Measurements from ENCODE around the gene MMP13. TPM values are rescaled to one million over a fixed set of nuclear protein-coding genes. Genes with fewer than 3 reads are reported as not detected.

The MMP13 gene
- total RNA-seq, 1 donor from 2014 or later, result 0.98 TPM

DNA sequence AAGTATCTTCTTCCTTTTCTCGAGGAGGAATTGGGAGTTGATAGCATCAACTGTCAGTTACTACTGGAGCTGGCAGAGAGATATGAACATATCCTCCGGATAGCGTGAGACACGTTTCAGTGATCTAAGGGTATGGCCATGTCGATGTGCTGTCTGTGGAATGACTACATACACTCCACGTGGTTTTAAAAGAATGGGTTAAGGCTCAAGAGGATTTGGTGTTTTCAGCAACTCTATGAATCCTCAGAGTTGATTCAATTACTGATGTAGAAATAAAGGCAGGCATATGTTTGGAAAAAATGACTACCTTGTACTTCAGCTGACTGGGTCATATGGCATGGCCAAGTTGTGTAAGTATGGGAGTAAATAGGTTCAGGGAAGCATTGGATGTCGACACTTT lies 22.9 kb downstream of the MMP13 start:
- DNase-seq (ENCODE audit: extremely low spot score in 2 of 2), result no peak
- Histone ChIP-seq H3K4me3 (no peak overlapping the region), H3K27ac (no peak overlapping the region), H3K27me3 (no peaks in the 10 kb centered on the region), H3K4me1 (no peaks in the 10 kb centered on the region), H3K36me3 (no peaks in the 10 kb centered on the region), H3K9me3 (no peaks in the 10 kb centered on the region)
- no peak for TF ChIP-seq POLR2AphosphoS5 (IDR thresholded peaks at IDR 0.05; ENCODE audit: insufficient read depth in 1 of 2, low read depth in 1 of 2)
- no peak for TF ChIP-seq POLR2A (IDR thresholded peaks at IDR 0.05)
- TF ChIP-seq, protein P1, sequence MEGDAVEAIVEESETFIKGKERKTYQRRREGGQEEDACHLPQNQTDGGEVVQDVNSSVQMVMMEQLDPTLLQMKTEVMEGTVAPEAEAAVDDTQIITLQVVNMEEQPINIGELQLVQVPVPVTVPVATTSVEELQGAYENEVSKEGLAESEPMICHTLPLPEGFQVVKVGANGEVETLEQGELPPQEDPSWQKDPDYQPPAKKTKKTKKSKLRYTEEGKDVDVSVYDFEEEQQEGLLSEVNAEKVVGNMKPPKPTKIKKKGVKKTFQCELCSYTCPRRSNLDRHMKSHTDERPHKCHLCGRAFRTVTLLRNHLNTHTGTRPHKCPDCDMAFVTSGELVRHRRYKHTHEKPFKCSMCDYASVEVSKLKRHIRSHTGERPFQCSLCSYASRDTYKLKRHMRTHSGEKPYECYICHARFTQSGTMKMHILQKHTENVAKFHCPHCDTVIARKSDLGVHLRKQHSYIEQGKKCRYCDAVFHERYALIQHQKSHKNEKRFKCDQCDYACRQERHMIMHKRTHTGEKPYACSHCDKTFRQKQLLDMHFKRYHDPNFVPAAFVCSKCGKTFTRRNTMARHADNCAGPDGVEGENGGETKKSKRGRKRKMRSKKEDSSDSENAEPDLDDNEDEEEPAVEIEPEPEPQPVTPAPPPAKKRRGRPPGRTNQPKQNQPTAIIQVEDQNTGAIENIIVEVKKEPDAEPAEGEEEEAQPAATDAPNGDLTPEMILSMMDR (IDR thresholded peaks at IDR 0.05), result no peak
- intact Hi-C loops (cut with DNase I), result no loop called here

DNA sequence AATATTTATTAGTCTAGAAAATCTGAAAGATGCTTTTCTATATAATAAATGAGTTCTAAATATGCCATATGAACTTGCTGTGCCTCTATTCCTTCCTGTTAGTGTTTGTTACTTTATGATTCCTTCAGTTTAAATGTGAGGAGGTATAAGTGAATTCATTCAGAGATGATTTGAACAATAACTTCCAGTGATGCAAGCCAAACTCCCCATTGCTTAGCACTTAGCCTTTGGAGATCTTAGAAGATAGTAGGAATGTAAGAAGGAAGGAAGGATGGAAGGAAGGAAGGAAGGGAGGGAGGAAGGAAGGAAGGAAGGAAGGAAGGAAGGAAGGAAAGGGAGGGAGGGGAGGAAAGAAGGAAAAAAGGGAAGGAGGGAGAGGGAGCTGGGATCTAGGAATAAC lies 25.1 kb downstream of the MMP13 start:
- intact Hi-C loops (cut with DNase I), result no loop called here
- Histone ChIP-seq H3K27me3 (no peaks in the 10 kb centered on the region), H3K4me1 (no peaks in the 10 kb centered on the region), H3K9me3 (no peaks in the 10 kb centered on the region), H3K36me3 (no peaks in the 10 kb centered on the region), H3K27ac (no peak overlapping the region), H3K4me3 (no peak overlapping the region)
- no peak for DNase-seq (ENCODE audit: extremely low spot score in 2 of 2)
- TF ChIP-seq POLR2A (IDR thresholded peaks at IDR 0.05) (no peak), POLR2AphosphoS5 (IDR thresholded peaks at IDR 0.05; ENCODE audit: insufficient read depth in 1 of 2, low read depth in 1 of 2) (no peak)
- TF ChIP-seq, protein P1 (IDR thresholded peaks at IDR 0.05), result no peak

DNA sequence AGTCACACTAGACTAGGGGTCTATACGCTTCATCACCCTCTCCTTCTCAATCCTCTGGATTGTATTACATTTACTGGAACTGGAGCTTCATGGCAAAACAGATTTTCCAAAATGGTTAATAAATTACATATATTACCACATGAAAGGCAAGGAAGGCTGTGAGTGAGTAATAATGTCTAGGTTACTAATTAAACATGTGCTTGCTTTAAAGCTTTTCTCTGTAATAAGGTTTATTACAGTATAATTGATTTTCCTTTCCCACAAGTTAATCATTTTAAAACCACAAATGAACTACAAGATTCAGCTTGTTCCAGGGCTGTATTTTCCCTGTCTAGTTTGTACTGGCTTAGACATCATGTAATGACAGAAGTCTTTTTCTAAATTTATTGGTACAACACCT lies 25.6 kb downstream of the MMP13 start:
- no peak for DNase-seq (ENCODE audit: extremely low spot score in 2 of 2)
- H3K27me3 ChIP-seq, result no peaks in the 10 kb centered on the region
- H3K9me3 ChIP-seq, result no peaks in the 10 kb centered on the region
- no peaks in the 10 kb centered on the region for H3K4me1 ChIP-seq
- intact Hi-C loops (cut with DNase I), result no loop called here
- TF ChIP-seq, protein P1 (IDR thresholded peaks at IDR 0.05), result no peak
- TF ChIP-seq POLR2AphosphoS5 (IDR thresholded peaks at IDR 0.05; ENCODE audit: insufficient read depth in 1 of 2, low read depth in 1 of 2) (no peak), POLR2A (IDR thresholded peaks at IDR 0.05) (no peak)
- no peaks in the 10 kb centered on the region for H3K36me3 ChIP-seq
- no peak overlapping the region for H3K4me3 ChIP-seq
- no peak overlapping the region for H3K27ac ChIP-seq

DNA sequence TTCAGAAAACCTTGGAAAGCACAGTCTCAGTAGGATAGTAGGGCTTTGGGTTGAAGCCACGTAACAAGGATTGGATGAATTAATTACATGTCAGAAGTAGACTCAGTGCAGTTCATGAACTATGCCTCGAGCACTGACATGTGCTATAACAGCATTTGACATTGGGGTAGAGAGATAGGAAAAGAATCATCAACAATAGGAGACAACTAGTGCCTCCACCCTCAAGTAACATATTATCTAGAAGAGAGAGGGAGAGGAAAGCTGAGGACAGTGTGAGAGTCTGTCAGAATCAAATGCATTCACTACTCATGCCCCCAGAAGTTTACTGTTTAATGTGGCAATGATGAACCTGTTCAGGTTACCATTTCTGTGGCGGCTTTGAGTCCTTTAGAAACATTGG lies 26.4 kb downstream of the MMP13 start:
- Histone ChIP-seq H3K4me1 (no peaks in the 10 kb centered on the region), H3K4me3 (no peak overlapping the region), H3K36me3 (no peaks in the 10 kb centered on the region), H3K9me3 (no peaks in the 10 kb centered on the region), H3K27me3 (no peaks in the 10 kb centered on the region), H3K27ac (no peak overlapping the region)
- no peak for DNase-seq (ENCODE audit: extremely low spot score in 2 of 2)
- TF ChIP-seq, protein P1 (IDR thresholded peaks at IDR 0.05), result no peak
- no peak for TF ChIP-seq POLR2AphosphoS5 (IDR thresholded peaks at IDR 0.05; ENCODE audit: insufficient read depth in 1 of 2, low read depth in 1 of 2)
- no peak for TF ChIP-seq POLR2A (IDR thresholded peaks at IDR 0.05)
- intact Hi-C loops (cut with DNase I), result no loop called here

DNA sequence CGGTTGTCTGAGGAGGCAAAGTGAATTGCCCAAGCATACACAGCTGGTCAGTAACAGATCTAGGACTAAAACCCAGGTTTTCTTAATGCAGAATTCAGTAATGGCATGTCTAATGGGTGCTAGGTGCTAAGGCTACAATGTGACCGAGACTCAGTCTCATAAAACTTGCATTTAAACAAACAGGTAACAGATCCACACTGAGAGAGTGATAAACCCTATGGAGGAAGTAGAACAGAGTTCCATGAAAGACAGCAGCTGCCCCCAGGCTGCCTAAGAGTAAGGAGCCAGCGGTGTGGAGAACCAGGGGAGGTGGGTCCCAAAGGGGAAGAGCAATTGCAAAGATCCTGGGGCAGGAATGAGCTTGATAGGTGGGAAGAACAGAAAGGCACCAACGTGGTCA lies 27.3 kb downstream of the MMP13 start:
- TF ChIP-seq, protein P1 (IDR thresholded peaks at IDR 0.05), result no peak
- TF ChIP-seq POLR2A (IDR thresholded peaks at IDR 0.05) (no peak), POLR2AphosphoS5 (IDR thresholded peaks at IDR 0.05; ENCODE audit: insufficient read depth in 1 of 2, low read depth in 1 of 2) (no peak)
- intact Hi-C loops (cut with DNase I), result no loop called here
- no peaks in the 10 kb centered on the region for H3K4me1 ChIP-seq
- no peak overlapping the region for H3K4me3 ChIP-seq
- DNase-seq (ENCODE audit: extremely low spot score in 2 of 2), result no peak
- no peak overlapping the region for H3K27ac ChIP-seq
- H3K36me3 ChIP-seq, result no peaks in the 10 kb centered on the region
- H3K27me3 ChIP-seq, result no peaks in the 10 kb centered on the region
- H3K9me3 ChIP-seq, result no peaks in the 10 kb centered on the region
